HEK293 (cell line): Measurements from ENCODE around the gene TINAGL1.

Experiments
- FEZF1 ChIP-seq: fragments of 450-650 bp; formaldehyde crosslinking; IDR thresholded peaks from 2 replicates; pipeline ENCODE4 v1.5.1; 2016; ENCODE audit warnings: missing biosample characterization, missing genetic modification characterization
- GLI4 ChIP-seq: fragments of 450-650 bp; formaldehyde crosslinking; IDR thresholded peaks from 2 replicates; pipeline ENCODE4 v1.5.1; 2016; ENCODE audit warnings: missing biosample characterization, missing genetic modification characterization
- HOXD13 ChIP-seq: sonication (generic); formaldehyde crosslinking; IDR thresholded peaks from 2 replicates; pipeline ENCODE4 v1.8.0; 2022; ENCODE audit warnings: missing genetic modification reagents, borderline replicate concordance
- MEIS1 ChIP-seq: sonication (generic); formaldehyde crosslinking; IDR thresholded peaks from 2 replicates; pipeline ENCODE4 v1.8.1; 2022; ENCODE audit warnings: missing genetic modification reagents, mild to moderate bottlenecking, borderline replicate concordance
- MZF1 ChIP-seq: fragments of 450-650 bp; formaldehyde crosslinking; IDR thresholded peaks from 2 replicates; pipeline ENCODE4 v1.5.1; 2017; ENCODE audit warnings: missing biosample characterization, missing genetic modification characterization, borderline replicate concordance
- SCRT1 ChIP-seq: fragments of 450-650 bp; formaldehyde crosslinking; IDR thresholded peaks from 2 replicates; pipeline ENCODE4 v1.5.1; 2016; ENCODE audit warnings: missing biosample characterization, missing genetic modification characterization, borderline replicate concordance
- SCRT2 ChIP-seq: fragments of 450-650 bp; formaldehyde crosslinking; IDR thresholded peaks from 2 replicates; pipeline ENCODE4 v1.5.1; 2016; ENCODE audit warnings: missing biosample characterization, missing genetic modification characterization
- ZBTB20 ChIP-seq: fragments of 450-650 bp; formaldehyde crosslinking; IDR thresholded peaks from 2 replicates; pipeline ENCODE4 v1.5.1; 2016; ENCODE audit warnings: missing biosample characterization, missing genetic modification characterization
- ZNF138 ChIP-seq: fragments of 450-650 bp; formaldehyde crosslinking; IDR thresholded peaks from 2 replicates; pipeline ENCODE4 v1.5.1; 2016; ENCODE audit warnings: missing biosample characterization, missing genetic modification characterization, borderline replicate concordance
- ZNF140 ChIP-seq: fragments of 450-650 bp; formaldehyde crosslinking; IDR thresholded peaks from 2 replicates; pipeline ENCODE4 v1.5.1; 2016; ENCODE audit warnings: missing biosample characterization, missing genetic modification characterization
- ZNF169 ChIP-seq: fragments of 450-650 bp; formaldehyde crosslinking; IDR thresholded peaks from 2 replicates; pipeline ENCODE4 v1.5.1; 2016; ENCODE audit warnings: missing biosample characterization, missing genetic modification characterization
- ZNF202 ChIP-seq: fragments of 450-650 bp; formaldehyde crosslinking; IDR thresholded peaks from 2 replicates; pipeline ENCODE4 v1.5.1; 2016; ENCODE audit warnings: missing biosample characterization, missing genetic modification characterization, borderline replicate concordance
- ZNF221 ChIP-seq: fragments of 450-650 bp; formaldehyde crosslinking; IDR thresholded peaks from 2 replicates; pipeline ENCODE4 v1.5.1; 2017; ENCODE audit warnings: missing biosample characterization, missing genetic modification characterization, borderline replicate concordance
- ZNF266 ChIP-seq: fragments of 450-650 bp; formaldehyde crosslinking; IDR thresholded peaks from 2 replicates; pipeline ENCODE4 v1.5.1; 2016; ENCODE audit warnings: missing biosample characterization, missing genetic modification characterization, low read depth
- ZNF571 ChIP-seq: fragments of 450-650 bp; formaldehyde crosslinking; IDR thresholded peaks from 2 replicates; pipeline ENCODE4 v1.5.0; 2017; ENCODE audit warnings: missing biosample characterization, missing genetic modification characterization
- ZNF623 ChIP-seq: fragments of 450-650 bp; formaldehyde crosslinking; IDR thresholded peaks from 2 replicates; pipeline ENCODE4 v1.5.1; 2016; ENCODE audit warnings: missing biosample characterization, missing genetic modification characterization
- ZNF837 ChIP-seq: fragments of 450-650 bp; formaldehyde crosslinking; IDR thresholded peaks from 2 replicates; pipeline ENCODE4 v1.5.1; 2016; ENCODE audit warnings: missing biosample characterization, missing genetic modification characterization
- ZSCAN23 ChIP-seq: fragments of 450-650 bp; formaldehyde crosslinking; IDR thresholded peaks from 2 replicates; pipeline ENCODE4 v1.5.1; 2016; ENCODE audit warnings: missing biosample characterization, missing genetic modification characterization
- ZXDB ChIP-seq: fragments of 450-650 bp; formaldehyde crosslinking; IDR thresholded peaks from 2 replicates; pipeline ENCODE4 v1.5.1; 2016; ENCODE audit warnings: missing biosample characterization, missing genetic modification characterization
- TF ChIP-seq, protein P1 (sequence below): fragments of 450-650 bp; formaldehyde crosslinking; IDR thresholded peaks from 2 replicates; pipeline ENCODE4 v1.5.1; 2016; ENCODE audit warnings: missing biosample characterization, missing genetic modification characterization
- TF ChIP-seq, protein P2 (sequence below): fragments of 450-650 bp; formaldehyde crosslinking; conservative IDR thresholded peaks from 2 replicates; pipeline ENCODE4 v1.5.1; 2016; ENCODE audit warnings: low read depth, missing biosample characterization, missing genetic modification characterization
- TF ChIP-seq, protein P3 (sequence below): fragments of 450-650 bp; formaldehyde crosslinking; IDR thresholded peaks from 2 replicates; pipeline ENCODE4 v1.5.1; 2016; ENCODE audit warnings: missing biosample characterization, missing genetic modification characterization
- TF ChIP-seq, protein P4 (sequence below): fragments of 450-650 bp; formaldehyde crosslinking; IDR thresholded peaks from 2 replicates; pipeline ENCODE4 v1.5.1; 2016; ENCODE audit warnings: missing biosample characterization, missing genetic modification characterization
- TF ChIP-seq, protein P5 (sequence below): fragments of 450-650 bp; formaldehyde crosslinking; IDR thresholded peaks from 2 replicates; pipeline ENCODE4 v1.5.1; 2017; ENCODE audit warnings: missing biosample characterization, missing genetic modification characterization
- TF ChIP-seq, protein P6 (sequence below): fragments of 450-650 bp; formaldehyde crosslinking; IDR thresholded peaks from 2 replicates; pipeline ENCODE4 v1.5.1; 2017; ENCODE audit warnings: missing biosample characterization, missing genetic modification characterization

TINAGL1 gene

DNA sequence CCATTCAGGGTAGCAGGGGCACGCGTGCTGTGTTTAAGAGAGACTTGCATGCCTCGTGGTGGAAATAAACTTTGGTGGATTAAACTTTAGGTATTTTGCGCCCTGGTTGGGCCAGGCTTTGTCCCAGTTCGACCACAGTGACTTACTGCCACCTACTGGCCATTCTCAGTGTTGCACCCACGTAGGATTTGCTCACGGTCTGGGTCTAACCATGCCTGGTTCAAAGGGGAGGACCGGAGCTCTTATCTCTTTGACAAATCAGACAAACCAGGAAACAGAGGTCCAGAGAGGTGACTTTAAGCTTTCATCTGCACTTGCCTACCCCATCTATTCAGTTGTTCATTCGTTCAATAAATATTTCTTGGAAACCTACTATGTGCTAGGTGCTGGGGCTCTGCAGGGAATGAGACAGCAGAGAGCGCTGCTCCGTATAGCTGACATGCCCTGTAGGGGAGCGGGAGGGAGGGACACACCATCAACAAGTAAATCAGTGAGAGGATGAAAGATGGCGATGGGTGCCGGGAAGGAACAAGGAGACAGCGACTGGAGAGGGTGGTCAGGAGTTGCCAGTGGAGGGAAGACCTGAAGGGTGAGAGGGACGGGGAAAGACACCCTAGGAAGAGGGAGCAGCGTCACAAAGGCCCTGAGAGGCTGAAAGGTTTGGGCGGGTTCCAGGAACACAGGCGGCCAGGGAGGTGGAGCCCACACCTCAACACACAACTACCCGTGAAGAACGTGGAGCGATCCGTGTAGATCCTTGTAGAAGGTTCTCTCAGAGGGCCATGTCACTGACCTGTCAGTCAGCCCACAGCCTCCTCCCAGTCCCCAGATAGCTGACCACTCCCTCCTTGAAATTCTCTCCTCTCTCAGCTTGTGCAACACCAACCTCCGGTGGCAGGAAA, 27.2 kb upstream of the TINAGL1 start (continued):
- TF ChIP-seq GLI4 (tag by site-specific recombination) (no peak), MEIS1 (CRISPR knock-in tag) (no peak), ZNF138 (no peak), ZNF140 (tag by site-specific recombination) (no peak), ZNF571 (no peak), MZF1 (tag by site-specific recombination) (peak; percentile 83), SCRT1 (peak; percentile 96), ZNF169 (tag by site-specific recombination) (no peak), SCRT2 (tag by site-specific recombination) (peak; percentile 100), HOXD13 (CRISPR knock-in tag) (no peak), ZNF837 (tag by site-specific recombination) (no peak), ZSCAN23 (no peak; the same call in 1 of the 2 replicates), ZNF202 (tag by site-specific recombination) (no peak), ZXDB (tag by site-specific recombination) (peak; percentile 42; the same call in 1 of the 2 replicates), ZNF623 (no peak), ZBTB20 (tag by site-specific recombination) (no peak; the same call in 1 of the 2 replicates), FEZF1 (tag by site-specific recombination) (no peak), ZNF221 (no peak), ZNF266 (no peak)
- TF ChIP-seq, protein P1, sequence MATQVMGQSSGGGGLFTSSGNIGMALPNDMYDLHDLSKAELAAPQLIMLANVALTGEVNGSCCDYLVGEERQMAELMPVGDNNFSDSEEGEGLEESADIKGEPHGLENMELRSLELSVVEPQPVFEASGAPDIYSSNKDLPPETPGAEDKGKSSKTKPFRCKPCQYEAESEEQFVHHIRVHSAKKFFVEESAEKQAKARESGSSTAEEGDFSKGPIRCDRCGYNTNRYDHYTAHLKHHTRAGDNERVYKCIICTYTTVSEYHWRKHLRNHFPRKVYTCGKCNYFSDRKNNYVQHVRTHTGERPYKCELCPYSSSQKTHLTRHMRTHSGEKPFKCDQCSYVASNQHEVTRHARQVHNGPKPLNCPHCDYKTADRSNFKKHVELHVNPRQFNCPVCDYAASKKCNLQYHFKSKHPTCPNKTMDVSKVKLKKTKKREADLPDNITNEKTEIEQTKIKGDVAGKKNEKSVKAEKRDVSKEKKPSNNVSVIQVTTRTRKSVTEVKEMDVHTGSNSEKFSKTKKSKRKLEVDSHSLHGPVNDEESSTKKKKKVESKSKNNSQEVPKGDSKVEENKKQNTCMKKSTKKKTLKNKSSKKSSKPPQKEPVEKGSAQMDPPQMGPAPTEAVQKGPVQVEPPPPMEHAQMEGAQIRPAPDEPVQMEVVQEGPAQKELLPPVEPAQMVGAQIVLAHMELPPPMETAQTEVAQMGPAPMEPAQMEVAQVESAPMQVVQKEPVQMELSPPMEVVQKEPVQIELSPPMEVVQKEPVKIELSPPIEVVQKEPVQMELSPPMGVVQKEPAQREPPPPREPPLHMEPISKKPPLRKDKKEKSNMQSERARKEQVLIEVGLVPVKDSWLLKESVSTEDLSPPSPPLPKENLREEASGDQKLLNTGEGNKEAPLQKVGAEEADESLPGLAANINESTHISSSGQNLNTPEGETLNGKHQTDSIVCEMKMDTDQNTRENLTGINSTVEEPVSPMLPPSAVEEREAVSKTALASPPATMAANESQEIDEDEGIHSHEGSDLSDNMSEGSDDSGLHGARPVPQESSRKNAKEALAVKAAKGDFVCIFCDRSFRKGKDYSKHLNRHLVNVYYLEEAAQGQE (tag by site-specific recombination), result no peak
- TF ChIP-seq, protein P2, sequence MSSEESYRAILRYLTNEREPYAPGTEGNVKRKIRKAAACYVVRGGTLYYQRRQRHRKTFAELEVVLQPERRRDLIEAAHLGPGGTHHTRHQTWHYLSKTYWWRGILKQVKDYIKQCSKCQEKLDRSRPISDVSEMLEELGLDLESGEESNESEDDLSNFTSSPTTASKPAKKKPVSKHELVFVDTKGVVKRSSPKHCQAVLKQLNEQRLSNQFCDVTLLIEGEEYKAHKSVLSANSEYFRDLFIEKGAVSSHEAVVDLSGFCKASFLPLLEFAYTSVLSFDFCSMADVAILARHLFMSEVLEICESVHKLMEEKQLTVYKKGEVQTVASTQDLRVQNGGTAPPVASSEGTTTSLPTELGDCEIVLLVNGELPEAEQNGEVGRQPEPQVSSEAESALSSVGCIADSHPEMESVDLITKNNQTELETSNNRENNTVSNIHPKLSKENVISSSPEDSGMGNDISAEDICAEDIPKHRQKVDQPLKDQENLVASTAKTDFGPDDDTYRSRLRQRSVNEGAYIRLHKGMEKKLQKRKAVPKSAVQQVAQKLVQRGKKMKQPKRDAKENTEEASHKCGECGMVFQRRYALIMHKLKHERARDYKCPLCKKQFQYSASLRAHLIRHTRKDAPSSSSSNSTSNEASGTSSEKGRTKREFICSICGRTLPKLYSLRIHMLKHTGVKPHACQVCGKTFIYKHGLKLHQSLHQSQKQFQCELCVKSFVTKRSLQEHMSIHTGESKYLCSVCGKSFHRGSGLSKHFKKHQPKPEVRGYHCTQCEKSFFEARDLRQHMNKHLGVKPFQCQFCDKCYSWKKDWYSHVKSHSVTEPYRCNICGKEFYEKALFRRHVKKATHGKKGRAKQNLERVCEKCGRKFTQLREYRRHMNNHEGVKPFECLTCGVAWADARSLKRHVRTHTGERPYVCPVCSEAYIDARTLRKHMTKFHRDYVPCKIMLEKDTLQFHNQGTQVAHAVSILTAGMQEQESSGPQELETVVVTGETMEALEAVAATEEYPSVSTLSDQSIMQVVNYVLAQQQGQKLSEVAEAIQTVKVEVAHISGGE (tag by site-specific recombination), result peak; percentile 49; the same call in 1 of the 2 replicates
- TF ChIP-seq, protein P3, sequence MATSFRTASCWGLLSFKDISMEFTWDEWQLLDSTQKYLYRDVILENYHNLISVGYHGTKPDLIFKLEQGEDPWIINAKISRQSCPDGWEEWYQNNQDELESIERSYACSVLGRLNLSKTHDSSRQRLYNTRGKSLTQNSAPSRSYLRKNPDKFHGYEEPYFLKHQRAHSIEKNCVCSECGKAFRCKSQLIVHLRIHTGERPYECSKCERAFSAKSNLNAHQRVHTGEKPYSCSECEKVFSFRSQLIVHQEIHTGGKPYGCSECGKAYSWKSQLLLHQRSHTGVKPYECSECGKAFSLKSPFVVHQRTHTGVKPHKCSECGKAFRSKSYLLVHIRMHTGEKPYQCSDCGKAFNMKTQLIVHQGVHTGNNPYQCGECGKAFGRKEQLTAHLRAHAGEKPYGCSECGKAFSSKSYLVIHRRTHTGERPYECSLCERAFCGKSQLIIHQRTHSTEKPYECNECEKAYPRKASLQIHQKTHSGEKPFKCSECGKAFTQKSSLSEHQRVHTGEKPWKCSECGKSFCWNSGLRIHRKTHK (tag by site-specific recombination), result no peak
- TF ChIP-seq, protein P4, sequence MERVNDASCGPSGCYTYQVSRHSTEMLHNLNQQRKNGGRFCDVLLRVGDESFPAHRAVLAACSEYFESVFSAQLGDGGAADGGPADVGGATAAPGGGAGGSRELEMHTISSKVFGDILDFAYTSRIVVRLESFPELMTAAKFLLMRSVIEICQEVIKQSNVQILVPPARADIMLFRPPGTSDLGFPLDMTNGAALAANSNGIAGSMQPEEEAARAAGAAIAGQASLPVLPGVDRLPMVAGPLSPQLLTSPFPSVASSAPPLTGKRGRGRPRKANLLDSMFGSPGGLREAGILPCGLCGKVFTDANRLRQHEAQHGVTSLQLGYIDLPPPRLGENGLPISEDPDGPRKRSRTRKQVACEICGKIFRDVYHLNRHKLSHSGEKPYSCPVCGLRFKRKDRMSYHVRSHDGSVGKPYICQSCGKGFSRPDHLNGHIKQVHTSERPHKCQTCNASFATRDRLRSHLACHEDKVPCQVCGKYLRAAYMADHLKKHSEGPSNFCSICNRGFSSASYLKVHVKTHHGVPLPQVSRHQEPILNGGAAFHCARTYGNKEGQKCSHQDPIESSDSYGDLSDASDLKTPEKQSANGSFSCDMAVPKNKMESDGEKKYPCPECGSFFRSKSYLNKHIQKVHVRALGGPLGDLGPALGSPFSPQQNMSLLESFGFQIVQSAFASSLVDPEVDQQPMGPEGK, result peak; percentile 57
- TF ChIP-seq, protein P5, sequence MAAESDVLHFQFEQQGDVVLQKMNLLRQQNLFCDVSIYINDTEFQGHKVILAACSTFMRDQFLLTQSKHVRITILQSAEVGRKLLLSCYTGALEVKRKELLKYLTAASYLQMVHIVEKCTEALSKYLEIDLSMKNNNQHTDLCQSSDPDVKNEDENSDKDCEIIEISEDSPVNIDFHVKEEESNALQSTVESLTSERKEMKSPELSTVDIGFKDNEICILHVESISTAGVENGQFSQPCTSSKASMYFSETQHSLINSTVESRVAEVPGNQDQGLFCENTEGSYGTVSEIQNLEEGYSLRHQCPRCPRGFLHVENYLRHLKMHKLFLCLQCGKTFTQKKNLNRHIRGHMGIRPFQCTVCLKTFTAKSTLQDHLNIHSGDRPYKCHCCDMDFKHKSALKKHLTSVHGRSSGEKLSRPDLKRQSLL (tag by site-specific recombination), result no peak
- TF ChIP-seq, protein P6, sequence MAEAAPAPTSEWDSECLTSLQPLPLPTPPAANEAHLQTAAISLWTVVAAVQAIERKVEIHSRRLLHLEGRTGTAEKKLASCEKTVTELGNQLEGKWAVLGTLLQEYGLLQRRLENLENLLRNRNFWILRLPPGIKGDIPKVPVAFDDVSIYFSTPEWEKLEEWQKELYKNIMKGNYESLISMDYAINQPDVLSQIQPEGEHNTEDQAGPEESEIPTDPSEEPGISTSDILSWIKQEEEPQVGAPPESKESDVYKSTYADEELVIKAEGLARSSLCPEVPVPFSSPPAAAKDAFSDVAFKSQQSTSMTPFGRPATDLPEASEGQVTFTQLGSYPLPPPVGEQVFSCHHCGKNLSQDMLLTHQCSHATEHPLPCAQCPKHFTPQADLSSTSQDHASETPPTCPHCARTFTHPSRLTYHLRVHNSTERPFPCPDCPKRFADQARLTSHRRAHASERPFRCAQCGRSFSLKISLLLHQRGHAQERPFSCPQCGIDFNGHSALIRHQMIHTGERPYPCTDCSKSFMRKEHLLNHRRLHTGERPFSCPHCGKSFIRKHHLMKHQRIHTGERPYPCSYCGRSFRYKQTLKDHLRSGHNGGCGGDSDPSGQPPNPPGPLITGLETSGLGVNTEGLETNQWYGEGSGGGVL (tag by site-specific recombination), result peak; percentile 67
